GM21529 (cell line): Measurements from ENCODE around the gene GALM.
A peak's percentile ranks its signal among the peaks of the same experiment; 100 is the strongest.
"Not testable (repeated sequence)": the region's sequence is repeated elsewhere in the genome, so short reads cannot be mapped to it uniquely, and the experiment has no call there.

ENCODE experiments used
- ATAC-seq: cut with Tn5 transposase; IDR thresholded peaks from one replicate; pipeline ENCODE4 v1.9.1; 2021; ENCODE audit not compliant: unreplicated experiment

GALM gene

GRCh38 chr2:38708900-38709566 lies 43.1 kb downstream of the GALM start:
- no peak for ATAC-seq

- peak; percentile 82 for ATAC-seq
Observed at GRCh38 chr2:38709567-38710194, 43.8 kb downstream of the GALM start.

DNA sequence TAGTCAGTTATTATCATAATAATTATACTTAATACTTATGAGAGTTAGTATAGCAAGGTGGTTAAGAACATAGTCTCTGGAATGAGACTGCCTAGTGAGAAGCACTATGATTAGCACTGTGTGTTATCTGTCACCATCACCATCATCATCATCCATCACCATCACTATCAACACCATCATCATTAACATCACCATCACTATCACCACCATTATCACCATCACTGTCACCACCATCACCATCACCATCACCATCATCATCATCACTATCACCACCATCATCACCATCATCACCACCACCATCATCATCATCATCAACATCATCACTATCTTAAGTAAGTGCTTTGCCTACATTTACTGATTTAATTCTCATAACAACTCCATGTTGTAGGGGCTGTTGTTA lies 45.6 kb downstream of the GALM start:
- ATAC-seq: no peak

DNA sequence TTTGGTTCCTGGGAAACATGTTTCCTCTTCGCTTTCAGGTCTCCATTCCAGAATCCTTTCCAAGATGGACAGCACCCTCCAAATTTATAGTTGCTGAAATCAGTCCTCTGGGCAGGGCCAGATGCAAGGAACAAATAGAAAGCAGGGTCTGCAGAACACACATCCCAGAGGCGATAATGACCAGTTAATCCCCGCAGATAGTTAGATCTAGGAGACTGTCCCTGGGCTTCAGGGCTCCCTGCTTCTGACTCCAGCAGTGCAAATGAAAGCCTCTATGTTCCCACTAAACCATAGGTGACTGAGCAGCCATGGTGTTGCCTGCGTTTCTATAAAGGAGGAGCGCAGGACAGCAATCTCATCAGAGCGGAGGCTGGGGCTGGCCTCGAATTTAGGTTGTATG lies 46.5 kb downstream of the GALM start:
- no peak for ATAC-seq

- ATAC-seq: no peak
Observed at GRCh38 chr2:38712871-38713270, 47.0 kb downstream of the GALM start.

DNA sequence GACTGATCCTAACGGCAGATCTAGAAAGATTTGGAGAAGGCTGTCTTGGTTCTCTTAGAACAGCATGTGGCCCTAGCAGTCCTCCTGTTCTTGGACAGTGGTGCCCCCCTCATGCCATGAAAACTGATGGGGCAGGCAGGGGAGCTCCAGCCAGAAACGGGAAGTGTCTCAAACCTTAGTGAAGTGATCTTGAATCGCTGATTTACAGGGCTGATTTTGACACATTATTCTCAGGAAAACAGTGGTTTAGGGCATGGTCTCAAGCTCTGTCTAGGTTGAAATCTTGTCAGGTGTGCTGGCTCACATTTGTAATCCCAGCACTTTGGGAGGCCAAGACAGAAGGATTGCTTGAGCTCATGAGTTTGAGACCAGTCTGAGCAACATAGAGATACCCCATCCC lies 47.4 kb downstream of the GALM start:
- no peak for ATAC-seq

DNA sequence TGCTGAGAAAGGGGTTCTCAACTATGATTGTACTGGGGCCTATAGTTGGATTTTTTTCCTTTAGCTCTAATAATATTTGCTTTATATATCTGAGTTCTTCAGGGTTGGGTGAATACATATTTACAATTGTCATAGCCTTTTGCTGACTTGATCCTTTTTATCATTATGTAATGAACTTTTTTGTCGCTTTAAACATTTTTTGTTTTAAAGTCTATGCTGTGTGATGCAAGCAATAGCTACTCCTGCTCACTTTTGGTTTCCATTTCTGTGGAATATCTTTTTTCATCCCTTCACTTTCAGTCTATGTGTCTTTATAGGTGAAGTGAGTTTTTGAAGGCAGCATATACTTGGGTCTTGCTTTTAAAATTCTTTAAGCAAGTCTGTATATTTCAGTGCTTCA lies 49.0 kb downstream of the GALM start:
- not testable (repeated sequence) for ATAC-seq

- no peak for ATAC-seq
Observed at GRCh38 chr2:38716185-38716584, 50.3 kb downstream of the GALM start.

DNA sequence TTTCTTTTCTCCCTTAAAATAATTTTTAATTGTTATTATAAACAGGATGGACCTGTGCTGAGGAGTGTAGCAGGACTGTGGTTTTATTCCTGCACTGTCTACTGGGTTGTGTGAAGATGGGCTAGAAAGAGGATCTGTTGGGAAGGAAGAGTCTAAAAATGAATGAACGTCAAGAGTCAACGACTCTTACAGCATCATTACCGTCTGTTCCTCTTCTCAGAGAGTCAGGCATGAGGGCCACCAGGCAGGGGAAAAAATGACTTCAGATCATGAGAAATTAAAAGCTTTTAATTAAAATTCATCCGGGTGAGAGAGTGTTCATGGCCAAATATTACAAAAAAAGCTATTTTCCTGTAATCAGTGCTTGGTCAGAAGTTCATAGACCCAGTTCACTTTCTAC lies 52.7 kb downstream of the GALM start:
- no peak for ATAC-seq

DNA sequence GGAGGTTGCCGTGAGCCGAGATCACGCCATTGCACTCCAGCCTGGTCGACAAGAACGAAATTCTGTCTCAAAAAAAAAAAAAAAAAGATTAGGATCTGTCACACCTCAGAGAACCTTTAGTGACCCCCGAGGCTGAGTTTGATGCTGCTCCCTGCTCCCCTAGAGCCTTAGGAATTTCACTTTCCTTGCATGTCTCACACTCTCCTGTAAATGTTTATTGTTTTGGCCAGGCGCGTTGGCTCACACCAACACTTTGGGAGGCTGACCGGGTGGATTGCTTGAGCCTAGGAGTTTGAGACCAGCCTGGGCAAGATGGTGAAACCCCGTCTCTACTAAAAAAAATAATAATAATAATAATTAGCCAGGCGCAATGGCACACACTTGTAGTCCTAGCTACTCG lies 53.8 kb downstream of the GALM start:
- ATAC-seq: no peak

- no peak for ATAC-seq
Observed at GRCh38 chr2:38720613-38721241, 54.8 kb downstream of the GALM start.

- peak; percentile 46 for ATAC-seq
Observed at GRCh38 chr2:38722271-38723061, 56.6 kb downstream of the GALM start.

- ATAC-seq: peak; percentile 55
Observed at GRCh38 chr2:38723173-38723572, 57.3 kb downstream of the GALM start.

GRCh38 chr2:38727661-38728060 lies 61.7 kb downstream of the GALM start:
- ATAC-seq: no peak

DNA sequence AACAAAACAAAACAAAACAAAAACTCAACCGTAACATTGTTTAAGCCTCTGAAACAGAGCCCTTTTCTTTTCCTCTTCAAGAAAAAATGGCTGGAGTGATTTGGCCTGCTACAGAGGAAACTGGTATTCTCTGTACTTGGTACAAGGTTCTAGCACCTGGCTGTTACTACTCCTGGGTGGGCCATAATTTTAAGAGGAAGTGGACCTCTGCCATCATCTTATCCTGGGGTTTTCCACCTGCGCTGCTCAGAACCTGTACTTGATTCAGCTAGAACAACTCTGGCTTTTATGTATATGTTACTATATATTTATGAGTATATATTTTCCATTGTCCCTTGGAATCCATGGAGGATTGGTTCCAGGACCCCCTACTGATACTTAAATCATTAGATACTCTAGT lies 62.8 kb downstream of the GALM start:
- ATAC-seq: no peak

DNA sequence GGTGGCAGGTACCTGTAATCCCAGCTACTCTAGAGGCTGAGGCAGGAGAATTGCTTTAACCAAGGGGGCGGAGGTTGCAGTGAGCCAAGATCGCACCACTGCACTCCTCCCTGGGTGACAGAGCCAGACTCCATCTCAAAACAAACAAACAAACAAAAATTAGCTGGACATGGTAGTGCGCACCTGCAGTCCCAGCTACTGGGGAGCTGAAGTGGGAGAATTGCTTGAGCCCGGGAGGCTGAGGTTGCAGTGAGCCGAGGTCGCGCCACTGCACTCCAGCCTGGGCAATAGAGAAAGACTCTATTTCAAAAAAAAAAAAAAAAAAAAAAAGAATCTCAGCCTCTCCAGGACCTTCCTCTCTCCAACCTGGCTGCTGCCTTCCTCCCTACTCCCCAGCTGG lies 65.2 kb downstream of the GALM start:
- ATAC-seq: no peak

- ATAC-seq: no peak
Observed at GRCh38 chr2:38731684-38732221, 65.8 kb downstream of the GALM start.

DNA sequence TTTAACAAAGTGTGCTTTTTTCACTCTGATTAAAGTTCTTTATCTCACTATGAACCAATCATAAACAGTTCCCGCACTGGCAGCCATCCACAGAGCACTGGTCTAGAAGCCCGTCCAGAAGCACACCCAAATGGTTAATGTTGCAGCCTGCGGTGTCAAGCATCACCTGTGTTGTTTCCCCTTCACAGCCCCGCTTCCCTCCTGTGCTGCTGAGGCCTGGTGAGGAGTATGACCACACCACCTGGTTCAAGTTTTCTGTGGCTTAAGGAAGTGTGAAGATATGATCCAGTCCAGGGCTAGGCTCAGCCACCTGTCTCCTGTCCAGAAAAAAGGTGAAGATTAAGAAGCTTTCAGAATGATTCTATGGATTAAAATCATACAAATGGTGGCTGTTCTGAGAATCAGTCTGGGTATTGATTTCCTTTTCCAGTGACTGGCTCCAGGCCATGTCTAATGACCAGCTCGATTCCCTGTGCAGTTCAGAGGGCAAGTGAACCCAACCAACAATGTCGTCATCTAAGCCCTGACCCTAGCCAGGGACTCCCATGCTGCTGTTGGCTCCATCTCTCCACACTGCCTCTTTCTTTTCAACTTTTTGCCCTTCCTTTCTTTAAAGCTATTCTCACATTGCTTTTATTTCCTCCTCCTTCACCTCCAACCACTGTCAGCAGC lies 67.5 kb downstream of the GALM start:
- no peak for ATAC-seq

GRCh38 chr2:38734299-38735058 lies 68.6 kb downstream of the GALM start:
- ATAC-seq: no peak

DNA sequence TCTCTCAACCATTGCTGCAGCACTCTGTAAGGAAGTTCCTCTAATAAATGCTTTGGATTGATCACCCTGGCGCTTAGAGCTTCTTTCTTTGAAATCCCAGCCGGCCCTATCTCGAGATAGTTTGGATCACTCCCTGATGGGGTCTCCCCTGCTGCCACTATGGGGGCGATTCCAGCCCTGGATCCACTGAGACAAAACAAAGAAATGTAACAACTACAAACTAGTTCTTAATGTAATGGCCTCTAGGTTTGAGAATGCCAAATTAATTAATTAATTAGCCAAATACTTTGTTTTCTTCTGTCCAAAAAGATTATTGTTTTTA lies 70.0 kb downstream of the GALM start:
- no peak for ATAC-seq
